GM19099 (cell line): Measurements from ENCODE around the gene SPTLC1.

ENCODE experiments used
- POLR2A ChIP-seq: IDR thresholded peaks from 3 replicates; pipeline ENCODE4 v1.6.1; 2011; ENCODE audit warnings: low read depth; ENCODE audit not compliant: insufficient read length; ENCODE audit errors: extremely low read depth

The SPTLC1 gene

GRCh38 chr9:92140074-92140753 lies 25.0 kb upstream of the SPTLC1 start:
- no peak for TF ChIP-seq POLR2A

- TF ChIP-seq POLR2A: no peak
These were observed 23.1 kb upstream of the SPTLC1 start for GRCh38 chr9:92138157-92138959.

- TF ChIP-seq POLR2A: no peak
These were observed 21.1 kb upstream of the SPTLC1 start for GRCh38 chr9:92136184-92136858.

- TF ChIP-seq POLR2A: no peak
These were observed 20.4 kb upstream of the SPTLC1 start for GRCh38 chr9:92135576-92135975.

GRCh38 chr9:92133949-92134604 lies 18.9 kb upstream of the SPTLC1 start:
- TF ChIP-seq POLR2A: no peak

- no peak for TF ChIP-seq POLR2A
These were observed 17.3 kb upstream of the SPTLC1 start for GRCh38 chr9:92132501-92132900.

- no peak for TF ChIP-seq POLR2A
These were observed 7.6 kb upstream of the SPTLC1 start for GRCh38 chr9:92122800-92123199.

- no peak for TF ChIP-seq POLR2A
These were observed 6.8 kb upstream of the SPTLC1 start for GRCh38 chr9:92122061-92122460.

- no peak for TF ChIP-seq POLR2A
These were observed 6.1 kb upstream of the SPTLC1 start for GRCh38 chr9:92121265-92121664.

GRCh38 chr9:92120138-92120537 lies 4.9 kb upstream of the SPTLC1 start:
- no peak for TF ChIP-seq POLR2A

GRCh38 chr9:92119586-92119985 lies 4.4 kb upstream of the SPTLC1 start:
- TF ChIP-seq POLR2A: no peak

- TF ChIP-seq POLR2A: no peak
These were observed 7.1 kb downstream of the SPTLC1 start for GRCh38 chr9:92108122-92108521.

- TF ChIP-seq POLR2A: no peak
These were observed 14.8 kb downstream of the SPTLC1 start for GRCh38 chr9:92100237-92100911.

- no peak for TF ChIP-seq POLR2A
These were observed 16.6 kb downstream of the SPTLC1 start for GRCh38 chr9:92098638-92099037.
